ENCODE results near the gene P2RX7. TPM values are rescaled to one million over a fixed set of nuclear protein-coding genes. Genes with fewer than 3 reads are reported as not detected.

The P2RX7 gene
- polyA plus RNA-seq, 1 donor from 2014 or later, result not detected

DNA sequence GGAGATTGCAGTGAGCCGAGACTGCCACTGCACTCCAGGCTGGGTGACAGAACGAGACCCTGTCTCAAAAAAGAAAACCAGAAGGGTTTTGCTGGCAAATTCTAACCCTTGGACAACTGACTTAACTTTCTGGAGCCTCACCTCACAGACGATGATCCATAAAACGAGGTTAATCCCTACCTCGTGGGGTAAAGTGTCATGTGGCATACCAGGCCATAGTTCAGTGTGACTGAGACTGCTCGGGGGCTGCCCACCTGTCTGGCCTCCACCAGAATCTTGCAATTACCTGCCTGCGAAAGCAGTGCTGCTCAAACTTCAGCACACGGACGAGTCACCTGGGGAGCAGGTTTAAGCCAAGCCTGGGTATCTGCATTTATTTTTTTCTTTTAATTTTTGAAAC is 104.1 kb downstream of the P2RX7 start:
- H3F3A ChIP-seq (ENCODE audit: insufficient read depth, low read length, poor library complexity, severe bottlenecking), result no peaks in the 10 kb centered on the region
- H3K9me2 ChIP-seq (ENCODE audit: insufficient read depth, low read length), result no peaks in the 10 kb centered on the region
- no peak overlapping the region for H3K27ac ChIP-seq (ENCODE audit: low read length)
- no peak overlapping the region for H2AFZ ChIP-seq (ENCODE audit: low read depth, low read length)
- no peaks in the 10 kb centered on the region for H3K27me3 ChIP-seq (ENCODE audit: insufficient read depth, low read depth, low read length)
- H3K4me3 ChIP-seq (ENCODE audit: low read length), result no peak overlapping the region
- no peak for TF ChIP-seq RAD21 (conservative IDR thresholded peaks at IDR 0.05)
- no peak for TF ChIP-seq EP300 (conservative IDR thresholded peaks at IDR 0.05; ENCODE audit: poor library complexity, severe bottlenecking)
- TF ChIP-seq POLR2AphosphoS5 (IDR thresholded peaks at IDR 0.05), result no peak
- no peak for TF ChIP-seq SMC3 (conservative IDR thresholded peaks at IDR 0.05; ENCODE audit: poor library complexity)
- TF ChIP-seq, protein P1, sequence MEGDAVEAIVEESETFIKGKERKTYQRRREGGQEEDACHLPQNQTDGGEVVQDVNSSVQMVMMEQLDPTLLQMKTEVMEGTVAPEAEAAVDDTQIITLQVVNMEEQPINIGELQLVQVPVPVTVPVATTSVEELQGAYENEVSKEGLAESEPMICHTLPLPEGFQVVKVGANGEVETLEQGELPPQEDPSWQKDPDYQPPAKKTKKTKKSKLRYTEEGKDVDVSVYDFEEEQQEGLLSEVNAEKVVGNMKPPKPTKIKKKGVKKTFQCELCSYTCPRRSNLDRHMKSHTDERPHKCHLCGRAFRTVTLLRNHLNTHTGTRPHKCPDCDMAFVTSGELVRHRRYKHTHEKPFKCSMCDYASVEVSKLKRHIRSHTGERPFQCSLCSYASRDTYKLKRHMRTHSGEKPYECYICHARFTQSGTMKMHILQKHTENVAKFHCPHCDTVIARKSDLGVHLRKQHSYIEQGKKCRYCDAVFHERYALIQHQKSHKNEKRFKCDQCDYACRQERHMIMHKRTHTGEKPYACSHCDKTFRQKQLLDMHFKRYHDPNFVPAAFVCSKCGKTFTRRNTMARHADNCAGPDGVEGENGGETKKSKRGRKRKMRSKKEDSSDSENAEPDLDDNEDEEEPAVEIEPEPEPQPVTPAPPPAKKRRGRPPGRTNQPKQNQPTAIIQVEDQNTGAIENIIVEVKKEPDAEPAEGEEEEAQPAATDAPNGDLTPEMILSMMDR (IDR thresholded peaks at IDR 0.05; ENCODE audit: poor library complexity, severe bottlenecking), result no peak
- TF ChIP-seq MXI1 (conservative IDR thresholded peaks at IDR 0.05; ENCODE audit: poor library complexity, severe bottlenecking), result no peak
- TF ChIP-seq EZH2 (IDR thresholded peaks at IDR 0.05; ENCODE audit: borderline replicate concordance, insufficient read depth, low read length, poor library complexity, severe bottlenecking), result no peak
- no peak for TF ChIP-seq TAF1 (IDR thresholded peaks at IDR 0.05; ENCODE audit: low read depth)
- TF ChIP-seq, protein P2, sequence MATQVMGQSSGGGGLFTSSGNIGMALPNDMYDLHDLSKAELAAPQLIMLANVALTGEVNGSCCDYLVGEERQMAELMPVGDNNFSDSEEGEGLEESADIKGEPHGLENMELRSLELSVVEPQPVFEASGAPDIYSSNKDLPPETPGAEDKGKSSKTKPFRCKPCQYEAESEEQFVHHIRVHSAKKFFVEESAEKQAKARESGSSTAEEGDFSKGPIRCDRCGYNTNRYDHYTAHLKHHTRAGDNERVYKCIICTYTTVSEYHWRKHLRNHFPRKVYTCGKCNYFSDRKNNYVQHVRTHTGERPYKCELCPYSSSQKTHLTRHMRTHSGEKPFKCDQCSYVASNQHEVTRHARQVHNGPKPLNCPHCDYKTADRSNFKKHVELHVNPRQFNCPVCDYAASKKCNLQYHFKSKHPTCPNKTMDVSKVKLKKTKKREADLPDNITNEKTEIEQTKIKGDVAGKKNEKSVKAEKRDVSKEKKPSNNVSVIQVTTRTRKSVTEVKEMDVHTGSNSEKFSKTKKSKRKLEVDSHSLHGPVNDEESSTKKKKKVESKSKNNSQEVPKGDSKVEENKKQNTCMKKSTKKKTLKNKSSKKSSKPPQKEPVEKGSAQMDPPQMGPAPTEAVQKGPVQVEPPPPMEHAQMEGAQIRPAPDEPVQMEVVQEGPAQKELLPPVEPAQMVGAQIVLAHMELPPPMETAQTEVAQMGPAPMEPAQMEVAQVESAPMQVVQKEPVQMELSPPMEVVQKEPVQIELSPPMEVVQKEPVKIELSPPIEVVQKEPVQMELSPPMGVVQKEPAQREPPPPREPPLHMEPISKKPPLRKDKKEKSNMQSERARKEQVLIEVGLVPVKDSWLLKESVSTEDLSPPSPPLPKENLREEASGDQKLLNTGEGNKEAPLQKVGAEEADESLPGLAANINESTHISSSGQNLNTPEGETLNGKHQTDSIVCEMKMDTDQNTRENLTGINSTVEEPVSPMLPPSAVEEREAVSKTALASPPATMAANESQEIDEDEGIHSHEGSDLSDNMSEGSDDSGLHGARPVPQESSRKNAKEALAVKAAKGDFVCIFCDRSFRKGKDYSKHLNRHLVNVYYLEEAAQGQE (IDR thresholded peaks at IDR 0.05; ENCODE audit: borderline replicate concordance), result no peak
- H3K36me3 ChIP-seq (ENCODE audit: insufficient read depth, low read length), result no peaks in the 10 kb centered on the region
- no peak overlapping the region for H3K4me2 ChIP-seq (ENCODE audit: low read length)
- H3K9ac ChIP-seq (ENCODE audit: low read length), result no peak overlapping the region
- no peaks in the 10 kb centered on the region for H3K79me2 ChIP-seq (replicated peaks; ENCODE audit: insufficient read depth, low read length)
- no peaks in the 10 kb centered on the region for H3K9me3 ChIP-seq (ENCODE audit: low read length)
- no peaks in the 10 kb centered on the region for H4K20me1 ChIP-seq (ENCODE audit: insufficient read depth)

- H3K79me2 ChIP-seq (replicated peaks; ENCODE audit: insufficient read depth, low read length), result no peaks in the 10 kb centered on the region
- H2AFZ ChIP-seq (ENCODE audit: low read depth, low read length), result no peak overlapping the region
- no peaks in the 10 kb centered on the region for H3F3A ChIP-seq (ENCODE audit: insufficient read depth, low read length, poor library complexity, severe bottlenecking)
- H3K9me3 ChIP-seq (ENCODE audit: low read length), result no peaks in the 10 kb centered on the region
- no peaks in the 10 kb centered on the region for H3K36me3 ChIP-seq (ENCODE audit: insufficient read depth, low read length)
- H3K4me2 ChIP-seq (ENCODE audit: low read length), result no peak overlapping the region
- H3K9me2 ChIP-seq (ENCODE audit: insufficient read depth, low read length), result no peaks in the 10 kb centered on the region
- H4K20me1 ChIP-seq (ENCODE audit: insufficient read depth), result no peaks in the 10 kb centered on the region
- no peaks in the 10 kb centered on the region for H3K27me3 ChIP-seq (ENCODE audit: insufficient read depth, low read depth, low read length)
- no peak overlapping the region for H3K4me3 ChIP-seq (ENCODE audit: low read length)
- TF ChIP-seq, protein P1 (IDR thresholded peaks at IDR 0.05; ENCODE audit: poor library complexity, severe bottlenecking), result no peak
- TF ChIP-seq RAD21 (conservative IDR thresholded peaks at IDR 0.05) (no peak), SMC3 (conservative IDR thresholded peaks at IDR 0.05; ENCODE audit: poor library complexity) (no peak), POLR2AphosphoS5 (IDR thresholded peaks at IDR 0.05) (no peak)
- TF ChIP-seq, protein P2 (IDR thresholded peaks at IDR 0.05; ENCODE audit: borderline replicate concordance), result no peak
- H3K9ac ChIP-seq (ENCODE audit: low read length), result no peak overlapping the region
- no peak overlapping the region for H3K27ac ChIP-seq (ENCODE audit: low read length)
Measured at GRCh38 chr12:121237415-121237814, 104.7 kb downstream of the P2RX7 start.
